Upper lobe of right lung (tissue), 1 donor: ENCODE results near the gene FHIT. TPM values are rescaled to one million over a fixed set of nuclear protein-coding genes. Genes with fewer than 3 reads are reported as not detected.

Source experiments
- ATAC-seq: fragments of 200-7000 bp; cut with Tn5 transposase; one replicate; pipeline ENCODE4 v1.9.1; 2020; ENCODE audit warnings: mild to moderate bottlenecking, moderate library complexity
- DNase-seq: peaks from one replicate; pipeline ENCODE4 v3.0.0-alpha.2; 2020
- H3K27ac ChIP-seq: fragments of 200-600 bp; one replicate; pipeline ENCODE4 v1.8.0; 2022
- H3K27me3 ChIP-seq: fragments of 200-600 bp; one replicate; pipeline ENCODE4 v1.8.0; 2022; ENCODE audit warnings: mild to moderate bottlenecking
- H3K36me3 ChIP-seq: fragments of 200-600 bp; one replicate; pipeline ENCODE4 v1.8.0; 2022
- H3K4me1 ChIP-seq: fragments of 200-600 bp; one replicate; pipeline ENCODE4 v1.8.0; 2022
- H3K4me3 ChIP-seq: fragments of 200-600 bp; one replicate; pipeline ENCODE4 v1.8.0; 2022; ENCODE audit warnings: mild to moderate bottlenecking
- H3K9me3 ChIP-seq: fragments of 200-600 bp; one replicate; pipeline ENCODE4 v1.8.0; 2022
- intact Hi-C: fragments of 100-400 bp; cut with DNase I; formaldehyde crosslinking; loops from one replicate; pipeline ENCODE4 v1.11.0; 2022
- total RNA-seq: library from RNA; stranded (reverse); fragmentation: NEBNext Ultra II Directional; extraction: Animal tissue kit (Norgen Biotek cat#: 25700); gene quantifications from one replicate; pipeline ENCODE4 v1.2.1, GENCODE V29; 2021
- TF ChIP-seq, protein P1 (sequence below): fragments of 200-600 bp; IDR thresholded peaks from one replicate; pipeline ENCODE4 v1.8.0; 2022; ENCODE audit warnings: antibody characterized with exemption
- donor health status: DM: no; HTN: yes; CAD: no; lungs with severe emphysema.

The FHIT gene
- total RNA-seq, 1 donor from 2014 or later = 9.6 TPM

DNA sequence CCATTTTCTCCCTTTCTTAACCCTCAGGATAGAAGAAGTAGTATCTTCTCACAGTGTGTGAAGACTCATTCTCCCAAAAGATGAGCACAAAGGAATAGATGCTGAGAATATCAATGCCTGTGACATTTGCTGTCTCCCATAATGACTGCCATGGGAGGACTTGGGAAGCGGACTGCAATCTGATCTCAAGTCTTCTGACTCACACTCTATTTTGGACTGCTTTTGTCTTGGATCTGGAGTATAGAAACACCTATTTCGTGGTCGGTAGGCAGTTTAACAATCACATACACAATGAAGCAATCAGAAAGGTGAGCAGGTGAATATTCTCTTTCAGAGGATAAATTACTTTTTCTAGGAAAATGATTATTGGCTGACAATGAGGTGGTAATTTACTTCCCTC is 852.0 kb downstream of the FHIT start:
- Histone ChIP-seq H3K27me3 (no peaks in the 10 kb centered on the region), H3K27ac (no peak overlapping the region), H3K4me1 (no peaks in the 10 kb centered on the region), H3K9me3 (no peaks in the 10 kb centered on the region), H3K36me3 (no peaks in the 10 kb centered on the region), H3K4me3 (no peak overlapping the region)
- ATAC-seq (no peak), DNase-seq (no peak)
- intact Hi-C loops = no loop called here
- TF ChIP-seq, protein P1, sequence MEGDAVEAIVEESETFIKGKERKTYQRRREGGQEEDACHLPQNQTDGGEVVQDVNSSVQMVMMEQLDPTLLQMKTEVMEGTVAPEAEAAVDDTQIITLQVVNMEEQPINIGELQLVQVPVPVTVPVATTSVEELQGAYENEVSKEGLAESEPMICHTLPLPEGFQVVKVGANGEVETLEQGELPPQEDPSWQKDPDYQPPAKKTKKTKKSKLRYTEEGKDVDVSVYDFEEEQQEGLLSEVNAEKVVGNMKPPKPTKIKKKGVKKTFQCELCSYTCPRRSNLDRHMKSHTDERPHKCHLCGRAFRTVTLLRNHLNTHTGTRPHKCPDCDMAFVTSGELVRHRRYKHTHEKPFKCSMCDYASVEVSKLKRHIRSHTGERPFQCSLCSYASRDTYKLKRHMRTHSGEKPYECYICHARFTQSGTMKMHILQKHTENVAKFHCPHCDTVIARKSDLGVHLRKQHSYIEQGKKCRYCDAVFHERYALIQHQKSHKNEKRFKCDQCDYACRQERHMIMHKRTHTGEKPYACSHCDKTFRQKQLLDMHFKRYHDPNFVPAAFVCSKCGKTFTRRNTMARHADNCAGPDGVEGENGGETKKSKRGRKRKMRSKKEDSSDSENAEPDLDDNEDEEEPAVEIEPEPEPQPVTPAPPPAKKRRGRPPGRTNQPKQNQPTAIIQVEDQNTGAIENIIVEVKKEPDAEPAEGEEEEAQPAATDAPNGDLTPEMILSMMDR = no peak

DNA sequence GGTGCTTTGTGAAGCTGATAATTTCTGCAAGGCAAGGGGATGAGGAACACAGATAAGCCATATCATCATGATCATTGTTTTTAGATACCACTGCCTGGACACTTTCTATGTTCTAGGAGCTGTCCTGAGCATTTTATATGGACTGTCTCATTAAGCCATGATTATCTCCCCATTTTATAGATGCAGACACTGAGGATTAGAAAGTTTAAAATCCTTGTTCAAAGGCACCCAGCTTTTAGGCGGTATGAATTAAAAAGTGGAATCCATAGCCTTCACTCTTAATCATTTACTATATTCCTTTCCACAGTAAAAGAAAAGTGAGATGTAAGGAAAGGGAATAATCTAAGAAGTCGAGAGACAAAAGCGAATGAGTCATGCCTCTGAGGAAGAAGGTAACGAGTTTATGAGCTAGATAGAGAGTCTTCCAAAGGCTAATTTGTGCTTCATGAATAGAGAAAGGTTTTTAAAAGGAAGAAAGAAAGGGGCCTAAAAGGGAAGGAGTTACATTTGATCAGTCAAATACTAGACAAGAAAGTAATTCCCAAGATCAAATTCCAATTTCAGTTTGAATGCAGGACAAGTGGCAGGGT is 856.0 kb downstream of the FHIT start:
- ATAC-seq (no peak), DNase-seq (no peak)
- intact Hi-C loops = no loop called here
- TF ChIP-seq, protein P1 = no peak
- no peaks in the 10 kb centered on the region for H3K4me1 ChIP-seq
- no peaks in the 10 kb centered on the region for H3K9me3 ChIP-seq
- H3K36me3 ChIP-seq = no peaks in the 10 kb centered on the region
- no peak overlapping the region for H3K4me3 ChIP-seq
- H3K27me3 ChIP-seq = no peaks in the 10 kb centered on the region
- H3K27ac ChIP-seq = no peak overlapping the region

DNA sequence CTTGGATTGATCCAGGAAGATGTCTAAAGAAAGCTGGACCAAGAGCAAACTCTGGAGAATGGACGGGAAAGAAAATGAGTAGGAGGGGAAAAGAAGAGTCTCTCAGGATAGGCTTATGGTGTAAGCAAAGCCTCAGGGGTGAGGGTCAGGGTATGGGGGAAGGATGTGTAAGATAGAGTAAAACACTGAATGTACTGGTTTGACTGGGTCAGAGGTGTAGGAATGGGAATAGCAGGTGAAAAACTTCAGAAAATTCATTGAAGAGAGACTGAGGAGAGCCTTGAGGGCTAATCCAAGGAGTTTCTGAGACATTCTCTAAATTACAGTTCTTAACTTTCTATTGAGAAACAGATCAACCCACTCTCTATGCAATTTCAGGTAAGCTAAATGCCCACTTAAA is 857.3 kb downstream of the FHIT start:
- H3K4me3 ChIP-seq = no peak overlapping the region
- no peaks in the 10 kb centered on the region for H3K9me3 ChIP-seq
- DNase-seq = no peak
- no peaks in the 10 kb centered on the region for H3K4me1 ChIP-seq
- H3K27ac ChIP-seq = no peak overlapping the region
- H3K27me3 ChIP-seq = no peaks in the 10 kb centered on the region
- intact Hi-C loops = no loop called here
- no peaks in the 10 kb centered on the region for H3K36me3 ChIP-seq
- TF ChIP-seq, protein P1 = no peak
- no peak for ATAC-seq

DNA sequence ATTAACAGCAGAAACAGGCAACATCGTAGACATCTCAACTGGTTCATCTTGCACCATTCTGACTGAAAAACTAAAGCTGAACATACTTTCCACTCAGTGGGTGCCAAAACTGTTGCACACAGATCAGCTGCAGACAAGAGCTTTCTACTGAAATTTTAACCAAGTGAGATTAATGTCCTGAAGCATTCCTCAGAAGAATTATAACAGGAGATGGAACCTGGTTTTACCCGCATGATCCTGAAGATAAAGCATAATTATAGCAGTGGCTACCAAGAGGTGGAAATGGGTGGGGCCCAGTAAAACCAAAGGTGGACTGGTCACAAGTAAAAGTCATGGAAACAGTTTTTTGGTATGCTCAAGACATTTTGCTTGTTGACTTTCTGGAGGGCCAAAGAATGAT is 858.8 kb downstream of the FHIT start:
- ATAC-seq (no peak), DNase-seq (no peak)
- Histone ChIP-seq H3K27ac (no peak overlapping the region), H3K9me3 (no peaks in the 10 kb centered on the region), H3K27me3 (no peaks in the 10 kb centered on the region), H3K4me1 (no peaks in the 10 kb centered on the region), H3K4me3 (no peak overlapping the region), H3K36me3 (no peaks in the 10 kb centered on the region)
- TF ChIP-seq, protein P1 = no peak
- intact Hi-C loops = no loop called here

DNA sequence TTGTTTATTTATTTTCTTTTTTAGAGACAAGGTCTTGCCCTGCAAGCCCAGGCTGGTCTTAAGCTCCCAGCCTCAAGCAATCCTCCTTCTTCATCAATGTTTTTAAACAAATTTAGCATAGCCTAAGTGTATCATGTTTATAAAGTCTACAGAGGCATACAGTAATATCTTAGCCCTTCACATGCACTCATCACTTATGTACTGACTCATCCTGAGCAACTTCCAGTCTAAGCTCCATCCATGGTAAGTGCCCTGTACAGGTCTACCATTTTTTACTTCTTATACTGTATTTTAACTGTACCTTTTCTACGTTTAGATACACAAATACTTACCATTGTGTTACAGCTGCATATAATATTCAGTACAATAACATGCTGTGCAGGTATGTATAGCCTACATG is 860.0 kb downstream of the FHIT start:
- intact Hi-C loops = no loop called here
- TF ChIP-seq, protein P1 = no peak

DNA sequence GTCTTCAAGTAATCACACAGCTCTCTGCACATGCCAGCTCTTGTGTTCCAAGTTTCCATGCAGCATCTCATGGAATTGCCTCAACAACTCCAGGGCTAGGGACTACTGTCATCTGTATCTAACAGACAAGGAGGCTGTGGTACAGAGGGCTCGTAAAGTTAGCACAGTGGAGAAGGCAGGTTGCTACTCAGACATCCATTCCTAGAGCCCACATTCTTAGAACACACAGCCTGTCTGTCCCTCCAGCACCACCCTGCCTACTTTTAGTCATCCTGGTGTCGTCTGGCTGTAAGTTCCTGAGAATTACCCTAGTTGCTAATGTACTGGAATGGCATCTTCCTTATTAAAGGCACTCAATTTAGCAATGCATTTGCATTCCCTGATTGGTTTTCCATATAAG is 862.5 kb downstream of the FHIT start:
- H3K4me3 ChIP-seq = no peak overlapping the region
- intact Hi-C loops = no loop called here
- no peaks in the 10 kb centered on the region for H3K4me1 ChIP-seq
- no peaks in the 10 kb centered on the region for H3K36me3 ChIP-seq
- H3K27ac ChIP-seq = no peak overlapping the region
- TF ChIP-seq, protein P1 = no peak
- ATAC-seq (no peak), DNase-seq (no peak)
- H3K9me3 ChIP-seq = no peaks in the 10 kb centered on the region
- no peaks in the 10 kb centered on the region for H3K27me3 ChIP-seq

More for the DNA sequence above, 860.0 kb downstream of the FHIT start:
- ATAC-seq = no peak
- no peak overlapping the region for H3K27ac ChIP-seq
- H3K4me1 ChIP-seq = no peaks in the 10 kb centered on the region
- H3K27me3 ChIP-seq = no peaks in the 10 kb centered on the region
- no peak overlapping the region for H3K4me3 ChIP-seq
- no peaks in the 10 kb centered on the region for H3K36me3 ChIP-seq
- no peak for DNase-seq
- no peaks in the 10 kb centered on the region for H3K9me3 ChIP-seq
